Testis (tissue), 3 donors: Measurements from ENCODE around the gene RASGEF1C. TPM values are rescaled to one million over a fixed set of nuclear protein-coding genes. Genes with fewer than 3 reads are reported as not detected.

ENCODE experiments used
- DNase-seq: peaks from one replicate; pipeline ENCODE4 v3.0.0-alpha.2; 2019
- H3K27ac ChIP-seq, 2 donors: fragments of 200-600 bp; sonication (generic); one replicate each; pipeline ENCODE4 v1.5.1; 2019
- H3K27me3 ChIP-seq: fragments of 200-600 bp; sonication (generic); one replicate; pipeline ENCODE4 v1.5.1; 2019
- H3K36me3 ChIP-seq: fragments of 200-600 bp; sonication (generic); one replicate; pipeline ENCODE4 v1.5.1; 2017; ENCODE audit warnings: low read depth; ENCODE audit errors: missing control alignments
- H3K4me1 ChIP-seq: fragments of 200-600 bp; sonication (generic); one replicate; pipeline ENCODE4 v1.5.1; 2019
- H3K4me3 ChIP-seq, 2 donors: fragments of 200-600 bp; sonication (generic); one replicate each; pipeline ENCODE4 v1.5.1; 2017 to 2019
- H3K9me3 ChIP-seq: fragments of 200-600 bp; sonication (generic); one replicate; pipeline ENCODE4 v1.5.1; 2017
- POLR2A ChIP-seq: fragments of 450-650 bp; IDR thresholded peaks from one replicate; pipeline ENCODE4 v1.6.1; 2017; ENCODE audit warnings: antibody characterized with exemption, mild to moderate bottlenecking, moderate library complexity
- WGBS, 2 donors: methylation state at CpG; one replicate each; pipeline ENCODE4 v1.1.5; 2018; 5-methylcytosine and 5-hydroxymethylcytosine counted together
- intact Hi-C: fragments of 100-400 bp; cut with DNase I; formaldehyde crosslinking; loops from one replicate; pipeline ENCODE4 v1.15.1; 2023; ENCODE audit warnings: low total_unique reads
- polyA plus RNA-seq: library from polyadenylated mRNA; stranded (reverse); fragments of 350-450 nt; fragmentation: Illumina TruSeq; extraction: RNeasy Lipid Tissue Mini Kit (QIAGEN cat#74804); gene quantifications from one replicate; pipeline ENCODE4 v1.2.3, GENCODE V29; 2014; ENCODE audit warnings: low read depth, low replicate concordance; ENCODE audit not compliant: insufficient read depth
- total RNA-seq, 2 donors: library from RNA; depleted of rRNA; stranded (reverse); fragments of >200 nt; gene quantifications; one replicate each; pipeline ENCODE4 v1.2.3, GENCODE V29; 2016
- TF ChIP-seq, protein P1 (sequence below), 3 experiments: fragments of 450-650 bp in 2 of 3; fragments of 200-600 bp in 1 of 3; sonication (generic) in 1 of 3; IDR thresholded peaks; one replicate each; pipeline ENCODE4 v1.5.1; 2016 to 2019; ENCODE audit warnings: antibody characterized with exemption in 3 of 3, mild to moderate bottlenecking in 2 of 3, moderate library complexity in 1 of 3

Gene RASGEF1C
- total and polyA plus RNA-seq, 3 donors from 2014 or later = 8.0 to 19.0 (median 8.5) TPM

DNA sequence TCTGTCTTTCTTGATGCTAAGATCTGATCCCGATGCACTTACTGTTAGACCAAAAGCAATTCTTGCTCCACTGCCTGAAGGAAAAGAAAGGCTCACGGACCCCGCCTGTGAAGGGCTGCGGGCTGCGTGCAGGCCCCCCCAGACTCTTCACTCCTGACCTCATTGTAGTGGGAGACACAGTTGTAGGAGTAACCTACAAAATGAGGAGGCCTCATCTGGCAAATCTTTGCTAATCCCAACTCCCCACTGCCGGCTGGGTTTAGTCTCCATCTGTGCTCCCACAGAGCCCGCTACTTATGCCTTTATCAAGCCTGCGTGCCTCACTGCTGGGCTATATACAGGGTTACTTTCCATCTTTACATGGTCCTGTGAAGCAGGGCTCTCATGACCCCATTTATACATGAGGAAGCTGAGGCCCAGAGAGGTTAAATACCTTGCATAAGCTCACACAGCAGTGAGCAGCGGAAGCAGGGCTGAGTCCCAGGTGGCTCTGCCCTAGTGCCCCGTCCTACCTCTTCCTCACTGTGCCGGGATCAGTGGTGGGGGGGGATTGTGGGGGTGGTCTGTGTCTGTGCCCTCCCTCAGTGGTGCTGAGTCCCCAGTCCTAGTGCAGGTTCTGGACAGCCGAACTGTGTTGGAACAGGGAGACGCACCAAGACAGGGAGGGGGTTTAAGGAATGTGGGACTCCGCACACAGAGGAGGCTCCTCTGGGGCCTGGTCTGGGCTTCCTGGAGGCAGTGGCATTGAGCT is 93.5 kb downstream of the RASGEF1C start:
- TF ChIP-seq, protein P1, sequence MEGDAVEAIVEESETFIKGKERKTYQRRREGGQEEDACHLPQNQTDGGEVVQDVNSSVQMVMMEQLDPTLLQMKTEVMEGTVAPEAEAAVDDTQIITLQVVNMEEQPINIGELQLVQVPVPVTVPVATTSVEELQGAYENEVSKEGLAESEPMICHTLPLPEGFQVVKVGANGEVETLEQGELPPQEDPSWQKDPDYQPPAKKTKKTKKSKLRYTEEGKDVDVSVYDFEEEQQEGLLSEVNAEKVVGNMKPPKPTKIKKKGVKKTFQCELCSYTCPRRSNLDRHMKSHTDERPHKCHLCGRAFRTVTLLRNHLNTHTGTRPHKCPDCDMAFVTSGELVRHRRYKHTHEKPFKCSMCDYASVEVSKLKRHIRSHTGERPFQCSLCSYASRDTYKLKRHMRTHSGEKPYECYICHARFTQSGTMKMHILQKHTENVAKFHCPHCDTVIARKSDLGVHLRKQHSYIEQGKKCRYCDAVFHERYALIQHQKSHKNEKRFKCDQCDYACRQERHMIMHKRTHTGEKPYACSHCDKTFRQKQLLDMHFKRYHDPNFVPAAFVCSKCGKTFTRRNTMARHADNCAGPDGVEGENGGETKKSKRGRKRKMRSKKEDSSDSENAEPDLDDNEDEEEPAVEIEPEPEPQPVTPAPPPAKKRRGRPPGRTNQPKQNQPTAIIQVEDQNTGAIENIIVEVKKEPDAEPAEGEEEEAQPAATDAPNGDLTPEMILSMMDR (IDR thresholded peaks at IDR 0.05) = no peak
- no peak for TF ChIP-seq POLR2A
- Histone ChIP-seq H3K36me3 (no peaks in the 10 kb centered on the region), H3K27me3 (no peaks in the 10 kb centered on the region), H3K9me3 (no peaks in the 10 kb centered on the region), H3K4me3 (no peak overlapping the region), H3K27ac (no peak overlapping the region), H3K4me1 (no peaks in the 10 kb centered on the region)
- no peak for DNase-seq
- 83 to 88% methylated on average over 11 to 14 of the region's 14 CpGs for WGBS, 2 donors
- intact Hi-C loops = no loop called here

DNA sequence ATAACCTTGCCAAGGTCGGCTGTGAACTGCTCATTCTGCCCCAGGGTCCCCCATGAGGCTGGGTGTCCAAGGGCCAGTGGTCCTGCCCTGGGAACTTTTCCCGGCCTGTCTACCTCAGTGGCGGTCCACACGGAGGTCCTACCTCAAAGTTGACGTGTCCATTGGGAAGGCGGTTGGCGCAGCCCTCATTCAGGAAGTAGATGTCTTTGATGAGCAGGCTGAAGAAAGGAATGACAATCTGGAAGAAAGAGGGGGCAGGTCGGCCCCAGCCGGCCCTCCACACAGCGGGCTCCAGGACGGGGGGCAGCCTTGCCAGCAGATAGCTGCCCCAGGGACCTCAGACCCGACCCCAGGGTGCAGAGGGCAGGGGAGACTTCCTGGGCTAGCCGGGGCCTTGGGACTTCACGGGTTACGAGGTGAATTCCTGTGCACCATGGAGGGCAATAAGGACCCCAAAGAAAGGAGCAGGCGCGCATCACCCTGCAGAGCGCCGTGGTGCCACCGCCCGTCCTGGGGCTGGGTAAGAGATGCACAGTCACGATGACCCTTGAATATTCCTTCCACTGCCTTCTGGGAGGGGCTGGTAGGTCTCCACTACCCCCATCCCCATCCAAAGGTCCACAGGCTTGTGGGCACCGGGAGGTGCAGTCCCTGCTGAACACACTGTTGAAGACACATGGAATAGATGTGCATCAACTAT is 94.6 kb downstream of the RASGEF1C start:
- TF ChIP-seq POLR2A = no peak
- TF ChIP-seq, protein P1 (IDR thresholded peaks at IDR 0.05) = no peak
- Histone ChIP-seq H3K4me1 (no peaks in the 10 kb centered on the region), H3K27me3 (no peaks in the 10 kb centered on the region), H3K4me3 (no peak overlapping the region), H3K9me3 (no peaks in the 10 kb centered on the region), H3K27ac (no peak overlapping the region), H3K36me3 (no peaks in the 10 kb centered on the region)
- DNase-seq = no peak
- WGBS, 2 donors = 93% methylated on average over 23 of the region's 23 CpGs
- intact Hi-C loops = no loop called here

DNA sequence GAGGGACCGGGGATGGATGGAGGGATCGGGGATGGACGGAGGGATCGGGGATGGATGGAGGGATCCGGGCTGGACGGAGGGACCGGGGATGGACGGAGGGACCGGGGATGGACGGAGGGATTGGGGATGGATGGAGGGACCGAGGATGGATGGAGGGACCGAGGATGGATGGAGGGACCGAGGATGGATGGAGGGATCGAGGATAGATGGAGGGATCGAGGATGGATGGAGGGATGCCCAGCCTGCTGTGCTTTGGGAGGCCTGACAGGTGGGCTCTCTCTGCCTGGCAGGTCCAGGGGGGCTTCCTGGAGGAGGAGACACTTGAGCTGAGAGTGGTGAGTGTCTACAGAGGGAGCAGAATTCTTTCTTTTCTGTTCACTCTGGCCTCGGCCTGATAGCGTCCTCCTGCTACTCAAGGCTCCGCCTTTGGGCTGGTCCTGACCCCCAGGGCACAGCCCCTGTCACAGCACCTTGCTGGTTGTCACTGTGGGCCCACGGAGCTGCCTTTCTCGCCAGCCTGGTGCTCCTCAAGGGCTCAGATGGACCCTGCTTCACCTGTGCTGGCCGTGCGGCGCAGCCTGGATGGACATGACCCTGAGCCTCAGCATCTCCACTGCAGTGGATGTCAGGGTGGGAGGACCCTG is 95.2 kb downstream of the RASGEF1C start:
- DNase-seq = no peak
- WGBS, 2 donors = 92 to 95% methylated on average over 23 of the region's 23 CpGs
- intact Hi-C loops = no loop called here
- Histone ChIP-seq H3K9me3 (no peaks in the 10 kb centered on the region), H3K36me3 (no peaks in the 10 kb centered on the region), H3K27ac (no peak overlapping the region), H3K27me3 (no peaks in the 10 kb centered on the region), H3K4me1 (no peaks in the 10 kb centered on the region), H3K4me3 (no peak overlapping the region)
- no peak for TF ChIP-seq POLR2A
- TF ChIP-seq, protein P1 (IDR thresholded peaks at IDR 0.05) = no peak

DNA sequence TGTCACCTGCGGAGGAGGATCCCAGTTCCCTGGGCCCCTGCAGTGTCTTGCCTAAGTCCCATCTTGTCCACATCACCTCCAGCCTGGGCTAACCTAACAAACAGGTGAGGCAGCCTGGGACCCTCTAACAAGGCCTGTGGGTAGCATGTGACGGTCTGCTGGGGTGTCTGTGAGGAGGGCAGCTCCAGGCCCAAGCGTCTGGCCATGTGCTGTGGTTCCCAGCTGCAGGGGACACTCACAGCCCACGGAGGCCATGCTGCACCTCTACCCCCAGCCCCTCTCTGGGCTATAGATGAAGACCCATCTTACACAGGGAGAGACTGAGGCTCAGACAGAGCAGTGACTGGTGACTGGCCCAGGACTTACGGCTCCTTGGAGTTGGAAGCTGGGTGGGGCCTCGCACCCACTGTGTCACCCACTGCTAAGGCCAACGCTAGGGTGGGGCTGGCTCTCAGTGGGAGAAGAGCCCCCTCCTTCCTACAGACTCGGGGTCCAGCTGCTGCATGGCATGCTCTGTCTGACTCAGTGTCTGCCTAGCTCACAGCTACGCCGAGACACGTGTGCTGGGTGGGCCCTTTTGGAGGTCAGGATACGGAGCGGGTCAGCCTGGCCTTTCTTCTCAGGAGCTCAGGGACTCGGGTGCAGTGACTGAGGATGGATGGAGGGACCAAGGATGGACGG is 96.7 kb downstream of the RASGEF1C start:
- WGBS, 2 donors = 89% methylated on average over 14 to 15 of the region's 15 CpGs
- DNase-seq = no peak
- H3K27me3 ChIP-seq = no peaks in the 10 kb centered on the region
- H3K4me1 ChIP-seq = no peaks in the 10 kb centered on the region
- H3K9me3 ChIP-seq = no peaks in the 10 kb centered on the region
- H3K27ac ChIP-seq = no peak overlapping the region
- H3K36me3 ChIP-seq = no peaks in the 10 kb centered on the region
- no peak overlapping the region for H3K4me3 ChIP-seq
- TF ChIP-seq, protein P1 (IDR thresholded peaks at IDR 0.05) = no peak
- no peak for TF ChIP-seq POLR2A
- intact Hi-C loops = no loop called here
